Ishikawa (cell line): ENCODE data around the gene EDARADD.

Experiments used
- CEBPB ChIP-seq: IDR thresholded peaks from 2 replicates; pipeline ENCODE4 v1.6.1; 2012
- CREB1 ChIP-seq: IDR thresholded peaks from 2 replicates; pipeline ENCODE4 v1.6.1; 2012; ENCODE audit warnings: low read depth
- EGR1 ChIP-seq: IDR thresholded peaks from 2 replicates; pipeline ENCODE4 v1.6.1; 2012
- EP300 ChIP-seq: IDR thresholded peaks from 2 replicates; pipeline ENCODE4 v1.6.1; 2012; ENCODE audit warnings: borderline replicate concordance
- FOXM1 ChIP-seq: IDR thresholded peaks from 2 replicates; pipeline ENCODE4 v1.6.1; 2012; ENCODE audit warnings: low read depth, borderline replicate concordance
- MAX ChIP-seq: IDR thresholded peaks from 2 replicates; pipeline ENCODE4 v1.6.1; 2012
- NFIC ChIP-seq: IDR thresholded peaks from 2 replicates; pipeline ENCODE4 v1.6.1; 2012
- RAD21 ChIP-seq: IDR thresholded peaks from 2 replicates; pipeline ENCODE4 v1.6.1; 2012; ENCODE audit warnings: low read depth
- REST ChIP-seq: IDR thresholded peaks from 2 replicates; pipeline ENCODE4 v1.6.1; 2012; ENCODE audit warnings: low read depth, mild to moderate bottlenecking
- TAF1 ChIP-seq: IDR thresholded peaks from 2 replicates; pipeline ENCODE4 v1.6.1; 2012; ENCODE audit warnings: low read depth, mild to moderate bottlenecking
- TCF12 ChIP-seq: IDR thresholded peaks from 2 replicates; pipeline ENCODE4 v1.6.1; 2012; ENCODE audit warnings: low read depth
- TEAD4 ChIP-seq: IDR thresholded peaks from 2 replicates; pipeline ENCODE4 v1.6.1; 2012
- YY1 ChIP-seq: IDR thresholded peaks from 2 replicates; pipeline ENCODE4 v1.6.1; 2012; ENCODE audit warnings: low read depth
- ZBTB7A ChIP-seq: IDR thresholded peaks from 2 replicates; pipeline ENCODE4 v1.6.1; 2012; ENCODE audit warnings: low read depth
- TF ChIP-seq, protein P1 (sequence below): IDR thresholded peaks from 2 replicates; pipeline ENCODE4 v1.6.1; 2012

Gene EDARADD

GRCh38 chr1:236419502-236419901 is 25.4 kb downstream of the EDARADD start:
- TF ChIP-seq EP300, result no peak
- TF ChIP-seq, protein P1, sequence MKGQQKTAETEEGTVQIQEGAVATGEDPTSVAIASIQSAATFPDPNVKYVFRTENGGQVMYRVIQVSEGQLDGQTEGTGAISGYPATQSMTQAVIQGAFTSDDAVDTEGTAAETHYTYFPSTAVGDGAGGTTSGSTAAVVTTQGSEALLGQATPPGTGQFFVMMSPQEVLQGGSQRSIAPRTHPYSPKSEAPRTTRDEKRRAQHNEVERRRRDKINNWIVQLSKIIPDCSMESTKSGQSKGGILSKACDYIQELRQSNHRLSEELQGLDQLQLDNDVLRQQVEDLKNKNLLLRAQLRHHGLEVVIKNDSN, result no peak
- TF ChIP-seq TCF12, result no peak
- TF ChIP-seq EGR1, result no peak
- TF ChIP-seq MAX, result no peak
- no peak for TF ChIP-seq TEAD4
- TF ChIP-seq RAD21, result no peak
- no peak for TF ChIP-seq REST
- no peak for TF ChIP-seq FOXM1
- no peak for TF ChIP-seq CEBPB
- no peak for TF ChIP-seq TAF1
- no peak for TF ChIP-seq CREB1
- no peak for TF ChIP-seq NFIC
- TF ChIP-seq YY1, result no peak
- no peak for TF ChIP-seq ZBTB7A

DNA sequence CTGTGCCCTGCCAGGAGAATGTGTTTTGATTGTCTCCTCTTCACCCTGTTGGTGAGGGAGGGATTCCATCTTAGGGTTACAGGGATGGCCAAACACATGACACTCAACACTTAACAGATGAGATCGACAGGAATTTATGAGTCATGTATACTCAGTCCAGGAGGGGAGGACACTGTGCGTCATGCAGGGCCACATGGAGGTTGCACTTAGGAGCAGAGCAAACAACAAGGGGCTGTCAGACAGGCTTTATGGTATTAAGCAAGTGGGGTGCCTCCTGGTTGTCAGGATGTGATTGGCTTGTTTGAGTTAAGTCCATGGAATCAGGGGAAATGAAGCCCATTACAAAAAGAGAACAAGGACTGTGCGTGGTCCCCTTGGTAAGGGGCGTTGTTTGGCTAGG is 26.9 kb downstream of the EDARADD start:
- TF ChIP-seq FOXM1, result no peak
- TF ChIP-seq, protein P1, result no peak
- no peak for TF ChIP-seq EGR1
- TF ChIP-seq TEAD4, result no peak
- no peak for TF ChIP-seq REST
- no peak for TF ChIP-seq EP300
- no peak for TF ChIP-seq CEBPB

DNA sequence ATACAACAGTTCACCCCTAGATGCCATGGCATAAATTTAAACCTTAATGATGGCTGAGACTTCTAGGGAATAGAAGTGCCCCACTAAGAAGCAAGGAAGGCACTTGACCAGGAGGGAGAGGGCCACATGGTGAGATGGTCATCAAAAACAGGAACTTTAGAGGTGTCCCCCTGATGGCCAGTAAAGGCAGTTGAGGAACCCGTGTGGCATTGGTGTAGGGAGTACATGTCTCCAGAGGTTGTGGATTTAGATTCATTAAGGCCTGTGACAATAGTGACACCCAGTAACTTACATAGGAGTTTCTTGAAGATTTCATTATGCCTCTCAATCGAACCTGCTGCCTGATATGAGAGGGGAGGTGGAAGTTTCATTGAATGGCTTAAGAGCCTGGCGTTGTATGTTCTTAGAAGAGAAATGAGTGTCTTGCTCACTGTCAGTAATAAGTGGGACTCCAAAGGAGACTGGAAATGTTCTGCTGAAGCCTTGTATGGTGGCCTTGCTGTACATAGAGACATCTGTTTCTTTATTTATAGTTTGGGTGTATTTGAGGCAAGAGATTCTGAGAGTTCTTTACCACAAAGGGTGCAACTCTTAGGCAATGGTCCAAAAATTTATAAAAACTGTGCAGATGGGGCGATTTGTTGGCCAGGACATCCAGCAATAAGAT is 27.9 kb downstream of the EDARADD start:
- TF ChIP-seq REST (no peak), MAX (no peak), CEBPB (no peak), EGR1 (no peak), TCF12 (no peak), ZBTB7A (no peak), EP300 (no peak), RAD21 (no peak), TAF1 (no peak), TEAD4 (no peak), FOXM1 (no peak), NFIC (no peak), YY1 (no peak)
- TF ChIP-seq, protein P1, result no peak

DNA sequence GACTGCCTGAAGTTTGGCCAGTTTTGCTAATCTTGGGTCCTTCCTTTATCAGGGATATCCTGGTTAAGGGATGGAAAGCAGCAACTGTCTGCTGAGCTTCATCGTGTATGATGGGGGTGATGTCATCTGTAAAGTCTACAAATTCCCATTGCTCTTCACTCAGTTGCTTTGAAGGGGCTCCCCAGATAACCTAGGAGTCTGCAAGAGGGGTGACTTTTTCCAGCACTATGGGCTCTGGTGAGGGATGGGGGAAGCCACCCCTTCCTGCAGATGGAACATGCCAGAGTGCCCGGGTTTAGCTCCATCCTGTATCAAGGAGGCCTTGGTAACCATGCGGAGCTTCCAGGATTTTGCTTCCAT is 28.4 kb downstream of the EDARADD start:
- TF ChIP-seq, protein P1, result no peak
- TF ChIP-seq RAD21 (no peak), YY1 (no peak), ZBTB7A (no peak), FOXM1 (no peak), NFIC (no peak), TEAD4 (no peak), CEBPB (no peak), EP300 (no peak), CREB1 (no peak), EGR1 (no peak), REST (no peak), TCF12 (no peak), MAX (no peak), TAF1 (no peak)
